HG02763 (cell line): ENCODE data around the gene LSP1.

ENCODE experiments used
- ATAC-seq: cut with Tn5 transposase; IDR thresholded peaks from one replicate; pipeline ENCODE4 v1.9.1; 2021; ENCODE audit warnings: mild to moderate bottlenecking, moderate library complexity; ENCODE audit not compliant: unreplicated experiment

Gene LSP1

DNA sequence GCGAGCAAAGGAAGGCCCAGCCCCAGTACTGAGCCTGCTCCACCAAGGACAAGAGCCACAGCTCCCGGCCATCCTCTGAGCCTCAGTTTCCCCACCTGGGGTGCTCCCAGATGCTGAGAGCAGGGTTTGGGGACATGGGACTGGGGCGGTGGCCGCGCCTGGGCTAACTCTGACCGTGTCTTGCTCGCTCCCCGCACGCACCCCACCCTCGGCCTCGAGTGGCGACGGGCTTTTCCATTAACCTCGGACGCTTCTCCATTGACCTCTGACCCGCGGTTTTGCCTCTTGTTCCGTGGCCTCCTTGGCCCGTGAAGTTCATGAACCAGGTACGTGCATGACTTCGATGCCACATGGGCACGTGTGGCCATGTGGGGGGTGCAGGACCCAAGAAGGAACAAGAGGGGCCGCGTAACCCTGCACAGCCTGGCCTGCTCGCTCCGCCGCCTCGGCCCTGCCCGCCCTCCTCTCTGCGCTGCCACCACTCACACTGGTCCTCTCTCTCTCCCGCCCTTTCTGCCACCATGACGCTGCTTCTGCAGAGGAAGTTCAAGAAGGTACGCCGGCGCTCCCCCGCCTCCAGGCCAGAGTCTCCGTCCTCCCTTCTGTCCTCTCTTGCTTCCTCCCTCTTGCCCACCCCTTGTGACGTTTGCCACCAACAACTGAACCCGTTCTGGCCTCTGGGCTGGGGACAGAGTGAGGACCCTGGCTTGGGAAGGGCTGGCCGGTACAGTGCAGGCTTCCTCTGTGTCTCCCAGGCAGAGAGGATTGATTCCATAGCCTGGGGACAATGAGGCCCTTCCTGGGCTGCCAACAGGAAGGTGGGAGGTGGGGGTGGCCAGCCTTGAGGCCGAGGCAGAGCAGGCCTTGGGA, 73.5 kb downstream of the LSP1 start:
- no peak for ATAC-seq

DNA sequence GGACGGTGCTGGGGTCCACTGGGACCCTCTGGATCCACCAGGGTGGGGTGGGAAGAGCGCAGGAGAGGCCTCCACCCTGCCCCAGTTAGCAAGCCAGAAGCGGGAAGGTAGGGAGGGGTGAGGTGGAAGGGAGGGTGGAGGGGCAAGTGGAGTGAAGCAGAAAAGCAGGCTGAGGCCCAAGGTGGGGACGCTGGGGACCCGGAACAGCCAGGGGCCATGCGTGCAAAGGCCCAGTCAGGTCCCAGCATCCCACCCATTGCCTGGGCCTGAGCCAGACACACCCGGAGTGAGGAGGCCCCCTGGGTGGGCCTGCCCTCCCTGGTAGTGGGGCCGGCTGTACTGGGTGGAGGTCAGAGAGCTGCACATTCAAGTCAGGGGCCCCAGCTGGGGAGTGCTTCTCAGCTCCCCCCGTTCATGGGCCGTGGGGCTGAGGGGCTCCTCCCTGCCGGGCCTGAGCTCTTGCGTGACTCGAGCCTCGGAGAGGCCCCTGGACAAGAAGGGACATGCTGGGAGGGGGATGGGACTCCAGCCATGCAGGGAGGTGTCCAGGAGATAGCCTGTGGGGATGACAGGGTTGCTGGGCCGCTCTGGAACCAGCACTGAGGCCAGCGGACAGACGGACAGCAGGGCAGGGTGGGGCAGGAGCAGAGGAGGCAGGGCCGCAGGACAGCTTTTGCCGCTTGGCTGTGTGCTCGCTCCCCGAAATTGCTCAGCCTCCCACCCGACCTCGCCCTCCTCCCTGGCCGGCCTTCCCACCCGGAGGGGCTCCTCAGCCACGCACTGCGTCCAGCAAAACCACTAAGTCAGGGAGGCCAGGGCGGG, 74.4 kb downstream of the LSP1 start:
- no peak for ATAC-seq

DNA sequence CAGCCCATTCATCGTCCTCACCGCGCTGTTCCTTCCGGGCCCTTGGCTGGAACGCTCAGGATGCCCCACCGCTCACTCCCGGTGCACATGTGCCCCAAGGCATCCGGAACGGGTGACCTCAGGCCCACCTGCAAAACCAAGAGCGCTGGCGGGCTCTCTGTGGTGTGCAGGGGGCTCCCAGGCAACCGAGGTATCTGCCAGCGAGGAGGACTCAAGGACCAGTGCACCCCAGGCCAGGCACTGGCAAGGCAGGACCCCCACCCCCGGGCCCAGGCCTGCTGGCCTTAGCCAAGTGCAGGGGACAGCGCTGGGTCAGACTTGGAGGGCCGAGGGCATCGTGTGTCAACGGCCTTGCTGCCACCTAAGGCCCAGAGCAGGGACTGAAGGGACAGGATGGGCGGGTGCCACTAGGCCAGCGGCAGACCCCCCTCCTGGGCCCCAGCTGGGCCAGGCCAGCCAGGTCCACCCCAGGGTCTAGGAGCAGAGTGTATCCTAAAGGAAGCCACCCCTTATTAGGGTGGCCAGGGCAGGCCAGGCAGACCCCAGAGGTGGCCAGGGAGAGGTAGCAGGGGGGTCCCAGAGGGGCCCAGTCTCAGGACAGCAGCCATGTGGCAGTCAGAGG, 75.1 kb downstream of the LSP1 start:
- ATAC-seq = no peak

DNA sequence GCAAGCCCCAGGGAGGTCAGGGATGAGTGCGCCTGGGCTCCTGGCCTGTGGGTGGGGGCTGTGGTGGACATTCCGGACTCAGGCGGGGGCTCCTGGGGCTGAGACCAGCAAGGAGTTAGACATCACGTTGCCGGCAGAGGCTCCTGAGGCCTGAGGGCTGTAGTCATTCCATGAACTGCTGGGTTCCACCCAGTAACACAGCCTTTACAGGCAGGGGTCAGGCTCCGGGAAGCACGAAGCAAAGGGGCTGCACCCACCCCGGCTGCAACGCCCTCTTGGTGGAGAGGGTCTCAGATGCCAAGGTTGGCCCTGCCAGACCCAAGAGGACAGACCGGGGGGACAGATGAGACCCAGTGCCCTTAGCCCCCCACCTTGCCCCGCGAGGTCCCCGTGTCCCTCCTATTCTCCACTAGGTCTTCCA, 75.6 kb downstream of the LSP1 start:
- ATAC-seq = no peak

DNA sequence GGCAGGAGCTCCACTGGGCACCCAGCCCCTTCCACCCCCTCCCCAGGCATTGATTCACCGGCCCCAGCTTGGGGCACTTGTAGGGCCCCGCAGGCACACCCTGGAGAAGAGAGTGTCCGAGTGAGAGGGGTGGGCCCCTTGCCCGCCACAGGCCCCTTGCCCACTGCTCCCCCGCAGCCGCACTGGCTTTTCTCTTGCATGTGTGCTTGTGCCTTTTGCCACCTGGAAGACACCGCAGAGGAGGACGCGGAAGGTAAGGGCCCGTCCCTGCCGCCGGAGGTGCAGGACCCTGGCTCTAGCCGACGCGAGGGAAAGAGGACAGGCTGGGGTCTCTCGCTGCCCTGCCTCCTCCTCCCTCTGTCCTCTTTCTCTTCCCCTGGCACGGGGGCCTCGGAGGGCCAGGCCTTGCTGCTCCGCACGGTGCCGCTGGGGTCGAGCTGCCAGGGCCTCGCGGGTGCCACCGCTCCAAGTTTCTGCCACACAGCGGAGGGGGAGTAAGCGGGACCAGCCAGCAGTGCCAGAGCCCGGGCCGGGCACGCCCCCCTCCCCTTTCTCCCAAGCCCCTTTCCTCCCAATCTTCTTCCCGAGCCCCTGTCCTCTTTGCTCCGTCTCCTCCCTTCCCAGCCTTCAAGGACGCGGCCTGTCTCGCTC, 76.1 kb downstream of the LSP1 start:
- ATAC-seq = no peak

DNA sequence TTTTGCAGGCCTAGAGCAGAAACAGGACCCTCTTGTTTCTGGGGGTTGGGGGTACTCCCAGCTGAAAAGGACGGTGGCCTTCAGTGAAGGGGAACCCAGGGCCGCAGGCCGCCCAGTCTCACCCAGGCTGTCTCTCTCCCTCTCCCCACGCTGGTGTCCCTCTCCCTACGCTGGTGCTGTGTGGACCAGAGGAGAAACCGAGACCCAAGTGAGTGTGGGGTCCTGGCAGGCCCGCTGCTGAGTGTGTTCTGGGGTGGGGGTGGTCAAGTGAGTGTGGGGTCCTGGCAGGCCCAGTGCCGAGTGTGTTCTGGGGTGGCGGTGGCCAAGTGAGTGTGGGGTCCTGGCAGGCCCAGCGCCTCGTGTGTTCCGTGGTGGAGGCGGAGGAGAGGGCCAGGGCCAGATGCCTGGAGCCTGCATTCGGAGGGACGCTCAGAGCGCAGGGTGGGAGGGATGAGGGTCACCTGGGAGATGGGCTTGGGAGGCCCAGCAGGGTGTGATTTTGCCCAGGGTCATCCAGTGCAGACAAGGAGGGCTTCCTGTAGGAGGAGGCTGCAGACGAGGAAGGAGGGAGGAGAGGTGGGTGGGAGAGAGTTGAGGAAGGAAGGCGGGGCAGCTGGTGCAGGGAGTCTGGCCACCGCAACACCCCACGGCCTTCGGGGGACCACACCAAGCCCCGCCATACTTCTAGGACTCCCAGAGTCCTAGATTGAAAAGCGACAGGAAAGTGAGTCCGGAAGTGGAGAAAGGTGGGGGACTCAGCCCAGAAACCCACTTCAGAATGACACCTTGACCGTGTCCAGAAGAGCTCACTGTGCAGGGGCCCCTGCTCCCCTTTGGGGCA, 77.0 kb downstream of the LSP1 start:
- ATAC-seq = no peak

DNA sequence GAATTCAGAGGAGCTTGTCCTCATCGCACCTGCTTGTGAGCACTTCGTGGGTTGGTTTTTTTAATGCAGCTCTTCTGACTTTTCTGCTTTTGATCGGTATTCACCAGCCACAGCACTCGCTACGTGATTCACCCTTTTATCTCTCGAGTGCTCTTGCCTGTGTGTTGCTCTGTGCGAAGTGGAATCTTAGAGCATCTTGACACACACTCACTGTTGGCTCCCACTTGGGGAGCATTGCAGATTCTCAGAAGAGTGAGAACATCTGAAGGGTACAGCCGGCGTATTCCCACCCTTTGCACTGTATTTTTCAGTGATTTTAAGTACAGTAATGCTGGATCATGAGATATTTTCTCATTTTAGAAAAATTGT, 77.6 kb downstream of the LSP1 start:
- no peak for ATAC-seq

DNA sequence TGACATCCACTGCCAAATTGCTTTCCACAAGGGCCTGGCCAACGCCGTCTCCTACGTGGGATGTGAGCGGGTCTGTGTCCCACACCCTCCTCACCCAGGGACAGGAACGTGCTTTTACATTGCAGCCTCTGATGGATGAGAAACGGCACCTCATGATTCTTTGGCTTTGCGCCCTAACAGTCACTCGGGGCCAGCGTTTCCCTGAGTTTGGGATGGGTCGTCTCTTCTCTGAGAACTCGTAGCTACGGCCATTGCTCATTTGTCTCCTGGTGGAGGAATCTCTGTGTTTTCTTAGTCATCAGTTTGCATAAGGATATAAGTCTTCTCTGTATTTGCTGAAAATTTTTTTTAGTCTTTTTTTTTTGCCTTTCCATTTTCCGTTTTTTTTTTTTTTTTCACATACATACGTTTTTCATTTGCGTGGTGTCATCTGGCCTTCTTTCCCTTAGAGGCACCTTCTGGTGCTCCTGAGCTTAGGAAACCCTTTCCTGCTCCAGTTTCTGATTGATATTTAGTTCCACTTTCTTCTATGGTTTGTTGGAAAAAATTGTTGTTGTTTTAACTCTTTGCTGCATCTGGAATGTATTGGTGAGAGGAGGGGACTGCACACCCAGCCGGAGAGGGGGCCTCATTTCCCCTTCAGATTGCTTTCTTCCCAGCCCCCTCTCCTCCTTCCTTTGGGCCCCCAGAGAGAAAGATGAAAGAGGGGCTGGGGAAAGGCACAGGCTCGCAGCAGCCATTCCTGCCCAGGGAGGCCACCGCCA, 78.6 kb downstream of the LSP1 start:
- ATAC-seq = no peak

DNA sequence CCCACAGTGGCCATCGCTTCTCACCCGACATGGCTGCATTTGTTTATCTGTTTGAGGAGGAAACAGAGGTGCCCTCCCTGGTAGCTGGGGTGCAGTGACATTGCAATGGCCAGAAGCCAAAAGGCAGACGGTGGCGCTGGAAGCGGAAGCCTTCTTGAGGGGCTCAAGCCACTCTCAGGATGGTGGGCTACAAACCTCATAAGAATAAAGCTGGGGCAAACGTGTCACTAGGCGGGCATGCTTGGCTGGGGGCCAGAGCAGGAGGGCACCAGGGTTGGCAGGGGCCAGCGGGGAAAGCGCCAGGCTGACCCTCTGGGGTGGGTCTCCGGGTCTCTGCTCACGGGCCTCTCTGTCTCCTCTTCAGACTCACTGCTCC, 79.2 kb downstream of the LSP1 start:
- no peak for ATAC-seq

DNA sequence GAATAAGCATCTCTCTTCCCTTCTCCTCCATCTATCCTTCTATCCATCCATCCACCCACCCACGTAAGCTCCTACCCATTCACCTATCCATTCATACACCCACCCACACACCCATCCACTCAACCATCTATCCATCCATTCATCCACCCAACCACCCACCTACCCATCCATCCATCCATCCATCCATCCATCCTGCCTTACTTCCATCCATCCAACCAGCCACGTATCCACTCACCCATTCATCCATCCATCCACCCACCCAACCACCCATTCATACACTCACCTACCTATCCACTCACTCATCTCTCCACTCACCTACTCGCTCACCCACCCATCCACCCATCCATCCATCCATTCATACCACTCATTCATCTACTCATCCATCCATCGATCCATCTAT, 79.8 kb downstream of the LSP1 start:
- ATAC-seq = no peak

DNA sequence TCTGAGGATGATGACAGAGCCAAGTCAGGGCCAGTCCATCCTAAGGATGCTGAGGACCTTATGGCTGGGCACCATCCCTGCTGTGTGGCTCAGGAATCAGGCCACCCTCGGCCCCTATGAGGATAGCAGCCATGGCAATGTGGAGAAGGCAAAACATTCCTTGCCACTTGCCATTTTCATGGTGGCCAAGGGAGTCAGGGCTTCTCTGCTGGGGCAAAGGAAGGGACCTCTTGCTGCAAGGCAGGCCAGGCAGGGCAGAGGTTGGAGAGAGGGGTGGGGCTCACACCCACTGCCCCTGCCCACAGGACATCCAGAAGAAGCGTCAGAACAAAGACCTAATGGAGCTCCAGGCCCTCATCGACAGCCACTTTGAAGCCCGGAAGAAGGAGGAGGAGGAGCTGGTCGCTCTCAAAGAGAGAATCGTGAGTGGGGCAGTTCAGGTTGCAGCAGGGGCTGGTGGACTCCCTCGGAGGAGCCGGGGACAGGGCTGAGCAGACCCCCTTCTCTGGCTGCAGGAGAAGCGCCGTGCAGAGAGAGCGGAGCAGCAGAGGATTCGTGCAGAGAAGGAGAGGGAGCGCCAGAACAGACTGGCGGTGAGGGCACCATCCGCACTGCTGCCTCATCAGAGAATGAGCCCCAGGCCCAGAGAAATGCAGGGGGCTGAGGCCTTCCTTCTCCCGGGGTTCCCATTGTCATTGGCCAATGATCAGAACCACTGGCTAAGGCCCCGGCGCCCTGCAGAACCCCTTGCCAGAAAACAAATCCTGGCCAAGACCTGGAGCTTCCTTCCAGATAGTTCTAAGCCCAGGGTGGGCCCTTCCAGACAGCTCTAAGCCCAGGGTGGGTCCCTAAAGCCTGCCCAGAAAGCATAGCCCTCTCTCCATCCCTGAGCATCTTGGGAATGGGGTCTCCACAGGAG, 80.8 kb downstream of the LSP1 start:
- no peak for ATAC-seq

DNA sequence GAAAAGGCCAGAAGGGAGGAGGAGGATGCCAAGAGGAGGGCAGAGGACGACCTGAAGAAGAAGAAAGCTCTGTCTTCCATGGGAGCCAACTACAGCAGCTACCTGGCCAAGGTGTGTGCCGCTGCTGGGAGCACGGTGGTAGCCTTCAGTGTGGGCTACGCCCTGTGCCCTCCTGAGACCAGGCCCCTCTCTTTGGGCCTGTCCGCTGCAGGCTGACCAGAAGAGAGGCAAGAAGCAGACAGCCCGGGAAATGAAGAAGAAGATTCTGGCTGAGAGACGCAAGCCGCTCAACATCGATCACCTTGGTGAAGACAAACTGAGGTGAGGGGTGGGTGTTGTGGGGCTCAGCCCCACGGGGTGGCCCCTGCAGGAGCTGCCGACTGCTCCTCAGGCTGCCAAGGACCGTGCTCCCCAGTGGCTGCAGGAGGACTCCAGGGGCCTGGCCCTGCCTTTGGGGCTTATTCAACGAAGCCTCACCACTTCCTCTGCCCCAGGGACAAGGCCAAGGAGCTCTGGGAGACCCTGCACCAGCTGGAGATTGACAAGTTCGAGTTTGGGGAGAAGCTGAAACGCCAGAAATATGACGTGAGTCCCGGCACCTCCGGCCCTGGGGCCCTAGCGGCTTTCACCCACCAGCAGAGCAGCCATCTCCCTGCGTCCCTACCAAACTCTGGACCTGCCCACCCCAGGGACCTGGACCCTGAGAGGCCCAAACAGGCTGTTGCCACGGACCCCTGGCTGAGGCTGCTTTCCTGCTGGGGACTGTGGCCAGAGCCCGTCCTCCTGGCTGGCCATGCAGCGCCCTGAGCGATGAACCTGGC, 81.7 kb downstream of the LSP1 start:
- no peak for ATAC-seq

DNA sequence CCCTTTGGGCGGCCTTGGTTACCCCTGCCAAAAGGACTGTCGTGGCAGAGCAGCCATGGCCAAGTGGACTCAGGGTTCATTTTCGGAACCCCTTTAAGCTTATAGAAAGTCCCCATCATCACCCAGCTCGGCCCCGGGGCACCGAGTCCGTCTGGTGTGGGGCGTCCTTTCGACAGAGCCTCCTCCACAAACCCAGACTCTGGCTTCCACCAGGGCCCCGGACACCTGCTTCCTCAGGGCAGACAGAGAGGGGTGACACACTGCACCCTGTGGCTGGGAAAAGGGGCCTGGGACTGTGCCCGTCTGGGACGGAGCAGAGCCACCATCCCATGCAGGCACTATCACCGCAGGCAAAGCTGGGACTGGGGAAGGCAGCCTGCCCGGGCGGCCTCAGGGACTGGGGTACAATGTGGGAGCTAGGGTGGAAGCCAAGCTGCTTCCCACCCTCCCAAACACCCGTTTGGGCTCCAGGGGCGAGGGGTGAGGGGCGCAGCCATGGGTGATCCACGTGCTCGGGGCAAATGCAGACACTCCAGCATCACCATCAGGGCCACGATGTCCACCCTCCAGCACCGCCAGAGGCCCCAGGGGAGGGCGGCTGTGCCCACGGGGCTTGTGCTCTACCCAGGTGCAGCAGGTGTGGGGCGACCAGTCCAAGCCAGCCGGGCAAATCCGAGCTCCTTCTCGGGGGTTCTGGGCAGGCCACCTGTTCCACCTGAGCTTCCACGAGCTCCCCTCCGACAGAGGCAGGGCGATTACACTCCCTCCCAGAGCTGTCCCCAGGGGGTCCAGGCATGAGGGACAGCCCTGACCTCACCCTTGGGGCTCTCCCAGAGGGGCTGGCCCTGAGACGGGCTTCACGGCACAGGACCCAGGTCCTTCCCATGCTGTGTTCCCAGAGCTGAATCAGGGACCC, 82.5 kb downstream of the LSP1 start:
- ATAC-seq = no peak

DNA sequence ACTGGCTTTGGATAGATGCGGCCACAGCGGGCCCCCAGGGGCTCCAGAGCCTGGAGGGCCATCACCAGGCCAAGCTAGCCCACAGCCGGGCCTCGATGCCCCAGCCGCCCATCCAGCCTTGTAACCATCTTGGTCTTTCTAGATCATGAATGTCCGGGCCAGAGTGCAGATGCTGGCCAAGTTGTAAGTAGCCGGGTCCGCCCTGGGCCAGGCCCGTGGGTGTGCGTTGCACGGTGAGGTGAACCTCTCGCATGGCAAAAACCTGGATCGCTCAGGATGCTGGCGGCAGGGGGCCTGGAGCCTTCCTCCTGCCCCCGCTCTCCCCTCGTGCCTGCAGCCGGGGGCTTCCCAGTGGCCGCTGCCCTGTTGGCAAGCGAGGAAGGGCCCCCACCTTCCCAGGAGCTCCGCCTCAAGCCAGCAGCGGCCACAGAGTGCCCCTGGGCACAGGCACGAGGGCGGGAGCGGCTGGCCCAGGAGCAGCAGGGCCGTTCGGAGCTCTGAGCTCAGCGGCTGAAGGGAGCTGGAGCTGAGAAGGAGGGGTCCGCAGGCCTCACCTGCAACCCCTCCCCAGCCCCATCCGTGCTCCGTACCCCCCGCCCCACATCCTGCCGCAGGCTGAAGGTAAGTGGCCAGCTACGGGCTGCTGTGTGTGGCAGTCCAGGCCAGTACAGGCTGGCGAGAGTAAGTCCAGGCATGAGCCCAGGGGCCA, 83.3 kb downstream of the LSP1 start:
- no peak for ATAC-seq

DNA sequence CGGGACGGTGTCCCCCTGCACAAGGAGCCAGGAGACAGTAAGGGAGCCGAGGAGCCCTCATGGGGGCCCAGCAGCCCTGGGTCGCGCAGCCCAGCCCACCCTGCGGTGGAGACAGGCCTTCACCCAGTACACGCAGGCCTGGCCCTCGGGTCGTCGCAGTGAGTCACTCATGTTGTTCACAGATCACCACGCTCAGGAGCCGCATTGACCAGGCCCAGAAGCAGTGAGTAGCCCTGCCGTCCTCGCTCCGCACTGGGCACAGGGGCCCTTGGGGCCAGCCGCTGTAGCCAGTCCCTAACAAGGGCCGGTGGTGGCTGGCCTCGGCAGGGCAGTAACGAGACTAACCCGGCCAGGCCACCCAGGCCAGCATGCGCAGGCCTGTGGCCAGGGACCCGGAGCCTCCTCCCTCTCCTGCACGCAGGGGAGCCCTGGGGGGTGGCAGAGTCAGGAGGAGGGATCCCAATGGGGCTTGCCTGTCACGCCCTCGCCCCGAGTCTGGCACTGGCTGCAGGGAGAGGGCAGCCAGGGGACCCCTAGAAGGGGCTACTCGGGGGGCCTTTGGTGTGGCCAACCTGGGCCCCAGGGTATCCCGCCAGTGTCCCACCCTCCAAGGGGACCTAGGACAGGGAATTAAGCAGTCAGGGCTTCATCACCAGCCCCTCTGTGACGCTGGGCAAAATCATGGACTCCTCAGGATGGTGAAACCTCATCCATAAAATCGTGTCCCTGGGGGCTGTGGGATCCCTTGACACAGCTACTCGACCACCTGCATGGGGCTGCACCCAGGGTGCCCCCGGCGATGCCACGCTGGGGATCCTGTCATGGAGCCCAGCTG, 84.1 kb downstream of the LSP1 start:
- ATAC-seq = no peak
